GM12873 (cell line): ENCODE data around the gene RILP.

Source experiments
- TF ChIP-seq, protein P1 (sequence below): IDR thresholded peaks from 2 replicates; pipeline ENCODE4 v1.5.1; 2012; ENCODE audit warnings: low read depth, mild to moderate bottlenecking, moderate library complexity, low read length, control low read depth; ENCODE audit not compliant: insufficient read depth; ENCODE audit errors: missing control alignments

RILP gene

DNA sequence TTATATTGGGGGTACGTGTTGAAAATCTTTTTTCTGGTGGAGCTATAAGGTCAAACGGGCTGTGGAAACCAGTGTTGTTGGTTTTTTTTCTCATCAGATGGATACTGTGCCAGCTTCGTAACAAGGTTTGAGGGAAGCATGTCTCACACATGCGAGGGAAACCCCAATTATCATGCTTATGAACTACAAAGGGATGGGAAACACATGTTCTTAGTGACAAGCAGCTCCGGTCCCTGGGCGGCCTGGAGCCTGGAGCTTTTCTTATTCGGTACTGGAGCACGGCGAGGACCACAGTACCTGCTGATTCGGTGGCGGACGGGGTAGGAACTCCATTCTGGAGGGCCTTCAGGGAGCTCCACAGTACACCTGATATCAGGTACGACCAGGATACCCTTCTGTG lies 33.6 kb downstream of the RILP start:
- TF ChIP-seq, protein P1, sequence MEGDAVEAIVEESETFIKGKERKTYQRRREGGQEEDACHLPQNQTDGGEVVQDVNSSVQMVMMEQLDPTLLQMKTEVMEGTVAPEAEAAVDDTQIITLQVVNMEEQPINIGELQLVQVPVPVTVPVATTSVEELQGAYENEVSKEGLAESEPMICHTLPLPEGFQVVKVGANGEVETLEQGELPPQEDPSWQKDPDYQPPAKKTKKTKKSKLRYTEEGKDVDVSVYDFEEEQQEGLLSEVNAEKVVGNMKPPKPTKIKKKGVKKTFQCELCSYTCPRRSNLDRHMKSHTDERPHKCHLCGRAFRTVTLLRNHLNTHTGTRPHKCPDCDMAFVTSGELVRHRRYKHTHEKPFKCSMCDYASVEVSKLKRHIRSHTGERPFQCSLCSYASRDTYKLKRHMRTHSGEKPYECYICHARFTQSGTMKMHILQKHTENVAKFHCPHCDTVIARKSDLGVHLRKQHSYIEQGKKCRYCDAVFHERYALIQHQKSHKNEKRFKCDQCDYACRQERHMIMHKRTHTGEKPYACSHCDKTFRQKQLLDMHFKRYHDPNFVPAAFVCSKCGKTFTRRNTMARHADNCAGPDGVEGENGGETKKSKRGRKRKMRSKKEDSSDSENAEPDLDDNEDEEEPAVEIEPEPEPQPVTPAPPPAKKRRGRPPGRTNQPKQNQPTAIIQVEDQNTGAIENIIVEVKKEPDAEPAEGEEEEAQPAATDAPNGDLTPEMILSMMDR, result no peak

DNA sequence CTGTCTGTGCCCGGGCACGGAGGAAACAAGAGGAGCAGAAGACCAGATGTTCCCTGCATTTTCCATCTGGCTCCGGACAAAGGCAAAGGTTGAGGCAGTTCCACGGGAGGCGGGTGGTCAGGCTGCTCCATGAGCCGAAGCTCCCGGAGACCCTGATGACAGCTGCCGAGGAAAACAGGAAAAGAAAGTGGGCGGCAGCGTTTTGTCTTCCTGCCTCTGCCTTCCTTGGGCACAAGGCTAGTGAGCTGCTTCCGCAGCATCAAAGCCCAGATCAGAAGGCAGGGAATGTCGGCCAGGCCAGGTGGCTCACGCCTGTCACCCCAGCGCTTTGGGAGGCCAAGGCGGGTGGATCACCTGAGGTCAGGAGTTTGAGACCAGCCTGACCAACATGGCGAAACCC lies 37.3 kb downstream of the RILP start:
- TF ChIP-seq, protein P1, result no peak

DNA sequence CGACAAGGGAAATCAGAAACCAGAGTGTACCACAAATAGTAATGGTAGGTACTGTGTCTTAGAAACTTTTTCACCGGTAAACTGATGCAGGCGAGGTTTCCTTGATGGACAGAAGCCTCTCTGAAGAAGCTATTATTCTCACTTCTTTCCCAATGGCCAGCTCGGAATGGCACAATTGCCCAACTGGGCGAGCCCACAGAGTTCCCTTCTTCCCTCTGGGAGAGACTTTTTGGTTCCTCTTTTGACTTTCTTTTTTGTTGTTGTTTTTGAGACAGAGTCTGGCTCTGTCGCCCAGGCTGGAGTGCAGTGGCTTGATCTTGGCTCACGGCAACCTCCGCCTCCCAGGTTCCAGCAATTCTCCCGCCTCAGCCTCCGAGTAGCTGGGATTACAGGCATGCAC lies 38.0 kb downstream of the RILP start:
- TF ChIP-seq, protein P1, result no peak

DNA sequence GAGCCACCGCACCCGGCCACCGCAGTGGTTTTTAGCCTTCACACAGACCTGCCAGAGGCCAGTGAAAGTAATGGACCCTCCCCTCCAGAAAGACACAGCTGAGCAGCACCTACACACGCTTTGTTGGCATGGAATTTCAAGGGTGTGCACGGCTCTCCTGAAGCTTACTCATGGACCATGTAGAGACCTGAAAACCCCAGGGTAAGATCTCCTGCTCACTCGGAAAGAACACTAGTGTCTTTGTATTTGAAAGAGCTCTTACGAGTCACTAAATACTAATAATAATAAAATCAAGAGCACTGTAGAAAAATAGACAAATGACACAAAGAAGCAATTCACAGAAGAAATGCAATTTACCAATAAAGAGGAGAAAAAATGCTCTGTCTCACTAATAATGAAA lies 41.0 kb downstream of the RILP start:
- TF ChIP-seq, protein P1, result no peak

DNA sequence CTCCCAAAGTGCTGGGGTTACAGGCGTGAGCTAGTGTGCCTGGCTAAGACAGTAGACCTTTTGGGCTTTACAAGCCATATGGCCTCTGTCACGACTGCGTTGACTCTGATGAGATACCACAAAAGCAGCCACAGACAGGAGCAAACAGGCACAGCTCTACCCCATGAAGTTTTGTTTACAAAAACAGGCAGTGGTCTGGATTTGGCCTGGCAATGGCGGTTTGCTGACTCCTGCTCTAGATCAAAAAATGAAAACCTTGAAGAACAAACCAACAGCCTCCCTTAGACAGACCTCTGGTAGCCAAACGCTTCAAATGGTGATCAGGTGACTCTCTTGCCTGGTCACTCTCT lies 41.7 kb downstream of the RILP start:
- TF ChIP-seq, protein P1, result no peak

DNA sequence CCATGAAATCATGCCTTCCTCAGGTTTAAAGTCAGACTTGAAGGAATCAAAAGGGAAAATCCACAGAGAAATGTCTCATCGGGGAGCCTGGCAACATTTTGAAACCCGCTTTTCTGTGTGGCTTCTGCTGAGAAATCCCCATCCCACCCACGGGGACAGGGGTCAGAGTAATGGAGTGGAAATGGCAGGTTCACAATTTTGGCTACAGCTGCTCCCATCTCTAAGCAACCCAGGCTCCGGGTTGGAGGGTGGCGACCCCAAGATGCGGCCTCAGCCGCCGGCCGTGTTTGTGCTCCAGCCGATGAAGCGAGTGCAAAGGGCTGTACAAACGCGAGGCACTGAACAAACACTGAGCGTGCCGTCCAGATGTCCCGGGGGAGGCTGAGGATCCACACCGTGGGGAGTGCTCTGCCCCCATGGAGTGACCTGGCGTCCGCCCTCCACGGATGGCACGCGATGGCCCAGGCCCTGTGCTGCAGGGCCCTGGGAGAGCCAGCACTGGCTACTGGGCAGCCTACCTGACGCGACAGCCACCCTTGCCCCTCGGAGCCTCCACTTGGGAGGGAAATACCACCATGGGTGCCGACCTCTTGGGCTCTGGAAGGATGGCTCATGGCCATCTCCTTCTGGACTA lies 43.2 kb downstream of the RILP start:
- TF ChIP-seq, protein P1, result no peak

DNA sequence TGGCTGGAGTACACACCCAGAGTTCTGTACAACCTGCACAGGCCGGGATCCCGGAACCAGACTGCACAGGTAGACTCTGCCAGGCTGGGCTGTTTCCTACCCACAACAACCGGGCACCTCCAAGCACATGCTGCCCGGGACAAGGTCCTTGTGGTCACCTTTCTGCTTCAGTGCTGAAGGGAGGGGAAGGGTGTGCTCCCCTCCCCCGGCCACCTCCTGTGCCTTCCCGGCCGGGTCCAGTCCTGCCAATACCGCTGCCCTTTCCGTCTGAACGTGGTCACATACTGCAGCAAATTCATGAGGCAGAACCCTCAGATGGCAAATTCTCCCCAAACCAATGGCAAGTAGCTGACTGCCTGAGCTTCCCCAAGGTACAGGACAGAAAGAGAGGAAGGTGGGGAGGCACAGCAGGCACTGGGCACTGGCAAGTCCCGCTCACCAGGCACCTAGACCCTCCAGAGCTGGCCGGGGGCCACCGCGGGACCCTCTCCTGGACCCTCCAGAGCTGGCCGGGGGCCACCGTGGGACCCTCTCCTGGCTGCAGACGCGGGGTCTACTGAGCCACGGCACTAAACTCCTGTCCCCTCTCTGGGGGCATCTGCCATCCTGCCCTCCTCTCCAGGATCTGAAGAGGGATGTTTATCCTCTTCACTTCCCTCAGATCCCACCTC lies 43.9 kb downstream of the RILP start:
- TF ChIP-seq, protein P1, result no peak
